Activated naive CD8-positive, alpha-beta T cell treated with anti-CD3 and anti-CD28 coated beads, Interleukin-2, amount 50 U/mL, for 24 hours (primary cell): ENCODE results near the gene PRR7.

Experiments used
- ATAC-seq: fragments of 150-1000 bp; cut with Tn5 transposase; one replicate; pipeline ENCODE4 v1.10.0; 2021
- DNase-seq: peaks from one replicate; pipeline ENCODE4 v3.0.0; 2021
- H3K27ac Mint-ChIP-seq: one replicate; pipeline ENCODE4 v1.8.0; 2021; ENCODE audit warnings: mild to moderate bottlenecking, mixed read lengths
- H3K27me3 Mint-ChIP-seq: one replicate; pipeline ENCODE4 v1.8.0; 2021; ENCODE audit warnings: mixed read lengths
- H3K36me3 Mint-ChIP-seq: one replicate; pipeline ENCODE4 v1.8.0; 2021; ENCODE audit warnings: low read depth, mixed read lengths
- H3K4me1 Mint-ChIP-seq: one replicate; pipeline ENCODE4 v1.8.0; 2021; ENCODE audit warnings: mixed read lengths
- H3K4me3 Mint-ChIP-seq: one replicate; pipeline ENCODE4 v1.8.0; 2021; ENCODE audit warnings: mild to moderate bottlenecking, moderate library complexity, mixed read lengths
- H3K9me3 Mint-ChIP-seq: one replicate; pipeline ENCODE4 v1.8.0; 2021; ENCODE audit warnings: mixed read lengths

PRR7 gene

GRCh38 chr5:177495243-177496060 lies 48.8 kb downstream of the PRR7 start:
- ATAC-seq: no peak
- DNase-seq: peak; percentile 33
- Mint-ChIP-seq H3K4me1 (peaks cover 44% of the 10 kb centered on the region), H3K9me3 (no peaks in the 10 kb centered on the region), H3K4me3 (peak overlapping the region; percentile 84), H3K27me3 (peaks cover 15% of the 10 kb centered on the region), H3K27ac (no peak overlapping the region), H3K36me3 (peaks cover 8% of the 10 kb centered on the region)

- H3K27me3 Mint-ChIP-seq: peaks cover 15% of the 10 kb centered on the region
- peaks cover 47% of the 10 kb centered on the region for H3K4me1 Mint-ChIP-seq
- no peaks in the 10 kb centered on the region for H3K9me3 Mint-ChIP-seq
- DNase-seq: no peak
- peak overlapping the region; percentile 84 for H3K4me3 Mint-ChIP-seq
- no peak overlapping the region for H3K27ac Mint-ChIP-seq
- H3K36me3 Mint-ChIP-seq: peaks cover 8% of the 10 kb centered on the region
- no peak for ATAC-seq
These were observed 49.6 kb downstream of the PRR7 start for GRCh38 chr5:177496070-177496726.

DNA sequence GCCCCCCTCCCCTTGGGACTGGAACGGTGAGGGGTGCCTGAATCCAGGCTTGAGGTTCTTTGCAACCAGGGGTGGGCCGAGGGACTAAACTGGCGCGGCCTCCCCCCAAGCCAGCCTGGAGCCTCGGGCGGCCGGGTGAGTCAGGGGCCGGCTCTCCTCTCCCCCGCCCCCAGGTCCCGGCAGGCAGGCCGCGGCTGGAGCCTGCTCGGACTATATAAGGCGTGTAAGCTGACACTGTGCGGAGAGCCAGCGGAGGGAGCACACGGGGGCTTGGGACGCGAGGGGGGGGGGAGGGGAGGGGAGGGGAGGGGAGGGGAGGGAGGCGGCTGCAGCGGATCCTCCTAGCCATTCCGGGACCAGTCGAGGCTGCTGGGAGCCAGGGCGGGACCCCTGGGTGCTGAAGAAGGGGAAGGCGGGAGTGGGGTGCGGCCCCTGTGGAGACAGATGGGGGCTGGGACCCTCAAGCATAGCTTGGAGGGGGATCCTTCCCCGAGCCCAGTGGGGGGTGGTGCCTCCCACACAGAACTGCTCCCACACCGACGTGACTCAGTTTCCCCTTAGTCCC lies 50.2 kb downstream of the PRR7 start:
- no peak overlapping the region for H3K27ac Mint-ChIP-seq
- DNase-seq (peak; percentile 50), ATAC-seq (peak; percentile 5)
- H3K9me3 Mint-ChIP-seq: no peaks in the 10 kb centered on the region
- peak overlapping the region; percentile 84 for H3K4me3 Mint-ChIP-seq
- H3K27me3 Mint-ChIP-seq: peaks cover 15% of the 10 kb centered on the region
- peaks cover 48% of the 10 kb centered on the region for H3K4me1 Mint-ChIP-seq
- H3K36me3 Mint-ChIP-seq: peaks cover 8% of the 10 kb centered on the region

- Mint-ChIP-seq H3K9me3 (no peaks in the 10 kb centered on the region), H3K4me3 (peak within 1 kb of the TSS; percentile 84), H3K36me3 (peaks cover 8% of the 10 kb centered on the region), H3K27ac (peak within 1 kb of the TSS; percentile 67), H3K27me3 (peaks cover 15% of the 10 kb centered on the region), H3K4me1 (peaks cover 54% of the 10 kb centered on the region)
- DNase-seq (peak; percentile 97), ATAC-seq (peak; percentile 70)
These were observed 50.8 kb downstream of the PRR7 start, which contains the start of gene PDLIM7 for GRCh38 chr5:177497292-177498012. Gene PDLIM7, minus strand, starts transcription at chr5:177497604. Its CDS starts 1,092 bp downstream, at chr5:177496512.

DNA sequence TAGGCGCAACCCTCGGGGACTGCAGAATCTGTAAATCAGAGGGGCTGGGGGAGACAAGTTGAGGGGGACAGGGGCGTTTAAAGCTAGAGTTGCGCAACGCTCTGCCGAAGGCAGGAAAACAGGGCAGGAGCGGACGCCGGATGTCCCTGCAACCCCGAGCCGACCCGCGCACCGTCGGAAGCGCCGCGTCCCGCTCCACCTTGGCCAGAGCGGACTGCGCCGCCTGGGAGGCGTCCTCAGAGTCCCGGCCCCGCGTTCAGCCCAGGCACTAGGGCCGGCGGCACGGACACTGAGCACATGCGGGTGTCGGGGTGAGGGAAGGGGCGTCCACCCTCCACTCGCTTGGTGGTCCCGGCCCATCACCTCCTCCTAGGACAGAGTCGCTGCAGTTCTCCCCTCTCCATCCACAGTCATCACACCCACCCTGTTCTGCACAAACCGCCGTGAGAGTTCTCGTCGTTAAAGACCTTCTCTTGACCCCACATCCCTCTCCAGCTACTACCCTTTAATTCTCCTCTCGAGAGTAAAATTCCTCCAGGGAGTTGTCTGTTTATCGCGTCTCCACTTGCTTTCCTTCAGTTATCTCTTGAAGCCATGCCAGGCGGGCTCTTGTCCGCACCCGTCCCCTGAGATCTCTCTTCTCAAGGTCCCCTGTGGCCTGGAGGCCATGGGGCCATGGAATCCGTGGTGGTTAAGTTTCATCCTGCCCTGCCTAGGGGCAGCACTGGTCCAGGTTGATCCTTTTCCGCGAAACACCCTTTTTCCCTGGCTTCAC lies 51.6 kb downstream of the PRR7 start:
- DNase-seq: peak; percentile 53
- Mint-ChIP-seq H3K4me1 (peaks cover 52% of the 10 kb centered on the region), H3K9me3 (no peaks in the 10 kb centered on the region), H3K27me3 (peaks cover 15% of the 10 kb centered on the region), H3K27ac (peak overlapping the region; percentile 67), H3K4me3 (peak overlapping the region; percentile 84), H3K36me3 (peaks cover 3% of the 10 kb centered on the region)
- ATAC-seq: no peak

GRCh38 chr5:177499842-177500241 lies 53.2 kb downstream of the PRR7 start:
- Mint-ChIP-seq H3K4me1 (peaks cover 38% of the 10 kb centered on the region), H3K4me3 (no peak overlapping the region), H3K9me3 (no peaks in the 10 kb centered on the region), H3K27ac (no peak overlapping the region), H3K36me3 (no peaks in the 10 kb centered on the region), H3K27me3 (peaks cover 15% of the 10 kb centered on the region)
- ATAC-seq (no peak), DNase-seq (no peak)

DNA sequence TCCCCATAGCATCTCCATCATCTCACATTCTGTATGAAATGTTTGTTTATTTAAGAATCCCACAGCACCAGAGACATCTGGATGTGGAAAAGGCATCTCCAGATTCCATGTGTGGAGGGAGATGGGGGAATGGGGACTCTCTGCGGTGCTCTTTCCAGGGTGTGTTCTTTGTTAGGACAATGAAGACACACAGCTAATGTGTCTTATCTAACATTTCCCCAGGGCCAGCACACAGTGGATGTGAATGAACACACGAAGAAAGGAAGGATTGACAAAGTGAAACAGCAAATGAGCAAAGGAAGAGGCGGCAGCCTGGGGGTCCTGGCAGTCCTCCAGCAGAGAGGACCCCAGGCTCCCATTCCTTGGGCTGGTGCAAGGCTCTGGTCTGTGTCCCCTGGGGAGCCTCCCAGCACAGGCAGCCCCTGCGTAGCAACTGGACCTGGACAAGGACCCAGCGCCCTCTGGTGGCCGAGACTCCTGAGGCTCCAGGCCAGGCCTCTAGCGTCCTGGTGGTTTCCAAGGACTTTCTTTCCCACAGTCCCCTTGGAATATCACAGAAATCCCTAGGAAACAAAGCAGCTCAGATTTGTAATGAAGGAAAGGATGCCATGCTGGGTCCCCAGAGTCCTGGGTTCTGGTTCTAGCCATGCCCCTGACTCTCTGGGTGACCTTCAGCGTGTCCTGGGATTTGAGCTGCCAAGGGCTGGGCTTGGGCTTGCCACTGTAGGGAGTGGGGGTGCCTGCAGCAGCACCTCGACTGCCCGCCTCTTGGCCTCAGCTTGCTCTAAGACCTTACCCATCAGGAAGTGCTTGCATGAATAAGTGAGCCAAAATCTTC lies 54.3 kb downstream of the PRR7 start:
- H3K27me3 Mint-ChIP-seq: peaks cover 15% of the 10 kb centered on the region
- no peak overlapping the region for H3K4me3 Mint-ChIP-seq
- peaks cover 28% of the 10 kb centered on the region for H3K4me1 Mint-ChIP-seq
- ATAC-seq: peak; percentile 39
- no peaks in the 10 kb centered on the region for H3K9me3 Mint-ChIP-seq
- peak; percentile 96 for DNase-seq
- no peak overlapping the region for H3K27ac Mint-ChIP-seq
- no peaks in the 10 kb centered on the region for H3K36me3 Mint-ChIP-seq

DNA sequence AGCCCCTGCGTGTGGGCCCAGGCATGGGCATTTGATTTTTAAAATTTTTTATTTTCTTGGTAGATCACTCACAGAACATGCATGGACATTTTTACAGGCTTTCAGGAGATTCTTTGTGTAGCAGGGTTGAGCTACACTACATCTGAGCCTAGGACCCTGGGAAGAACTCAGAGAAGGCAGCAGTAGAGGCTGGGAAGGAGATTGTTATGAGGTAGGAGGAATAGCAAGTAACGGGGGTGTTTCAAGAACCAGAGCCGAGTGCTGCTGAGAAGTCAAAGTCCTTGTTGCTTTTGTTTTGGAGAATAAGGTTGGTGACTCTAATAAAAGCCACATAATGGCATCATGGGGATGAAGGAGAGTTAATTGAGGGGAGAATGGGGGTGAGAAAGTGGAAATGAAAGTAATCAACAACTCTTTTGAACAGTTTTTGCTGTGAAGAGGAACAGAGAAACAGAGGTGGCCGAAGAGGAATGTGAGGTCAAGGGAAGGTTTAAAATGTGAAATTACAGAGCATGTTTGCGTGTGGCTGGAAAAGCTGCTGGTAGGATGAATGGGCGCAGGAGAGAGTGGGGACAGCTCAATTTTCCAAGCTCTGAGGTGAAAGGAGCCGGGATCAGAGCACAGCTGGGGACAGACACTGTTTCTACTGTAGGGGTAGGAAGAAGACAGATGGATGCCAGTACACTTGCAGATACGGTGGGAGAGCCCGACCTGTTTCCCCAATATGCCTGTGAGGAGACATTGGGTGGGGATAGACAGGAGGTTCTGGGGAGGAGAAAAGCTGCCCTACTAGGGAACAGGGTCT lies 55.5 kb downstream of the PRR7 start:
- H3K4me3 Mint-ChIP-seq: no peak overlapping the region
- no peaks in the 10 kb centered on the region for H3K9me3 Mint-ChIP-seq
- no peak for DNase-seq
- no peak for ATAC-seq
- H3K27me3 Mint-ChIP-seq: peaks cover 15% of the 10 kb centered on the region
- no peaks in the 10 kb centered on the region for H3K36me3 Mint-ChIP-seq
- H3K4me1 Mint-ChIP-seq: peaks cover 23% of the 10 kb centered on the region
- no peak overlapping the region for H3K27ac Mint-ChIP-seq

DNA sequence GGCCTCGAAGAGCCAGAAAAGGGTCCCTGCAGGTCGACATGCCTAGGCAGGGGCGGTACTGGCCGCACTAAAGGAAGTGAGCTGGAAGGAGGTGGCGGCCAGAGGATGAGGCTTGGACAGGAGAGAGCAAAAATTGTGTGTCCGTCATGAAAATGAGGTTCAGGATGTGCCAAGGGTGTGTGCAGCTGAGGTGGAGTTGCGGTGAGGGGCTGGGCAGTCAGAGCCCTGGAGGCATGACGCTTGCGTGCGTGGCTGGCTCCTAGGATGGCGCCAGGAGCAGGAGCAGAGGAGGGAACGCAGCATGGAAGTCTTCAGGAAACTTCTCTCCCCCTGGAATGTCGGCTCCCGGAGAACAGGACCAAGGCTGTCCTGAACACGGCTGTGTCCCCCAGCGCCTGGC lies 56.3 kb downstream of the PRR7 start:
- no peak for ATAC-seq
- H3K27me3 Mint-ChIP-seq: peaks cover 15% of the 10 kb centered on the region
- no peaks in the 10 kb centered on the region for H3K36me3 Mint-ChIP-seq
- no peak overlapping the region for H3K4me3 Mint-ChIP-seq
- H3K27ac Mint-ChIP-seq: no peak overlapping the region
- no peaks in the 10 kb centered on the region for H3K9me3 Mint-ChIP-seq
- no peak for DNase-seq
- H3K4me1 Mint-ChIP-seq: peaks cover 21% of the 10 kb centered on the region

GRCh38 chr5:177503351-177504085 lies 56.9 kb downstream of the PRR7 start:
- Mint-ChIP-seq H3K27ac (no peak overlapping the region), H3K4me1 (peaks cover 17% of the 10 kb centered on the region), H3K27me3 (peaks cover 12% of the 10 kb centered on the region), H3K36me3 (no peaks in the 10 kb centered on the region), H3K9me3 (no peaks in the 10 kb centered on the region), H3K4me3 (no peak overlapping the region)
- ATAC-seq: no peak
- DNase-seq: no peak

DNA sequence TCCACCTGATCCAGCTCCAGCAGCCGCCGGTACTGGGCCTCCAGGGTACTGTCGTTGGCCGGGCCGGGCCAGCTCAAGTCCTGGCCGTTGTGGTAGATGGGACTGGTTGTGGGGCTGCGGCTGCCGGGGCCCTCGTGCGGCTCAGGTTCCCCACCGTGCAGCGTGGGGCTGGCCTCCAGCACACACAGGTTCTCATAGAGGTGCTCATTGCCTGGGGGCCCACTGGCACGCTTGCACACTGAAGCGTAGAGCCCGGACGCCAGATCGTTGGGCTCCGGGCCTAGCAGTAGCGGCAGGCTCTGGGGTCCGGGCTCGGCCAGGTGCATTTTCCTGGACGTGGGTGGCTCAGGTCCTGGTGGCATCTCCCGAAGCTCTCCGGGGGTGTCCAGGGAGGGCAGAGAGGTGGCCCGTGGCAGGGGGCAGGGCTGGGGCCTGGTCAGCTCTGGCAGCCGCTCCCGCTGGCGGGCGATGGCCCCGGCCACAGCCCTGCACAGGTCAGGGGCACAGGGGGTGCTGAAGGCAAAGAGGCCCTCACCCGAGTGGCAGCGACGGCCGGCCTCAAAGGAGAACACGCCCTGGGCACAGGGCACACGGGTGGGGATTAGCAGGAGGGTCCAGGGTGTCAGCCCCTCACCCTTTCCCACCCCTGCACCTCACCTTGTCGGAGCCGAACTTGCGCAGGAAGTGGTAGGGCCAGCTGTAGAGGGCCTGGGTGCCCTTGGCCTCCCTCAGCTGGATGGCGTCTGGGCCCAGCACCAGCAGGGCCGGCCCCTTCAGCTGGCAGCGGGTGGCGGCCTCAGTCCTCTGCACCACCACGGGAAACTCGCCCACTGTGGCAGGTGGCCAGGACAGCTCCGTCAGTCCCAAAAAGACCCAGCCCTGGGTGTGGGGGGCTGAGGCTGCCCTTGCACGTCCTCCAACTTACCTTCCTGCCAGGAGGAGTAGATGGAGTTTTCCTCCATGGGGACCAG lies 57.8 kb downstream of the PRR7 start:
- H3K4me1 Mint-ChIP-seq: peaks cover 17% of the 10 kb centered on the region
- no peaks in the 10 kb centered on the region for H3K36me3 Mint-ChIP-seq
- ATAC-seq (no peak), DNase-seq (no peak)
- H3K9me3 Mint-ChIP-seq: no peaks in the 10 kb centered on the region
- H3K4me3 Mint-ChIP-seq: no peak overlapping the region
- H3K27ac Mint-ChIP-seq: no peak overlapping the region
- H3K27me3 Mint-ChIP-seq: peaks cover 6% of the 10 kb centered on the region
